Measurements from ENCODE around the gene COX6B1. TPM values are rescaled to one million over a fixed set of nuclear protein-coding genes. Genes with fewer than 3 reads are reported as not detected.

COX6B1 gene
- total RNA-seq, 1 experiment from 2014 or later: 496 TPM

- Histone ChIP-seq H3K9me2 (ENCODE audit: insufficient read depth) (no peaks in the 10 kb centered on the region), H3K27me3 (ENCODE audit: insufficient read depth, low read length) (no peaks in the 10 kb centered on the region), H3K4me1 (ENCODE audit: control insufficient read depth in 1 of 2, insufficient read depth in 2 of 2, low read length in 2 of 2) (peaks cover 7 to 9% of the 10 kb centered on the region in 2 experiments; a peak in 3 of 4 replicates), H3K36me3 (ENCODE audit: control insufficient read depth in 1 of 2, insufficient read depth in 2 of 2, low read length in 2 of 2) (peaks cover 18 to 21% of the 10 kb centered on the region in 2 experiments; a peak in 3 of 4 replicates), H3K4me2 (ENCODE audit: low read length) (peak overlapping the region; percentile 98), H3K27ac (ENCODE audit: low read depth, low read length) (peak overlapping the region; percentile 73), H3K79me2 (ENCODE audit: insufficient read depth, low read length) (peaks cover 14% of the 10 kb centered on the region), H4K20me1 (ENCODE audit: insufficient read depth) (no peaks in the 10 kb centered on the region), H3K9ac (ENCODE audit: low read length) (peak overlapping the region; percentile 92), H3K4me3 (replicated peaks in 1 of 2; ENCODE audit: low read depth in 1 of 2, low read length in 2 of 2) (peak overlapping the region; percentile 89 to 97), H3K9me3 (ENCODE audit: control insufficient read depth in 1 of 2, insufficient read depth in 1 of 2, low read depth in 1 of 2, low read length in 2 of 2) (no peaks in the 10 kb centered on the region), H2AFZ (ENCODE audit: low read depth, low read length, poor library complexity, severe bottlenecking) (no peak overlapping the region)
- BruUV-seq (replicated peaks): TSS peak; percentile 99
- no peak for TF ChIP-seq CBX3 (IDR thresholded peaks at IDR 0.05; ENCODE audit: low read depth)
- no peak for TF ChIP-seq SIN3A (IDR thresholded peaks at IDR 0.05; ENCODE audit: low read depth)
- TF ChIP-seq SRF (IDR thresholded peaks at IDR 0.05; ENCODE audit: low read depth): no peak
- no peak for TF ChIP-seq POLR2A (IDR thresholded peaks at IDR 0.05; ENCODE audit: borderline replicate concordance, extremely low read depth, insufficient read depth, insufficient read length)
- no peak for TF ChIP-seq CTCF (IDR thresholded peaks at IDR 0.05 in 2 of 3, conservative IDR thresholded peaks at IDR 0.05 in 1 of 3; ENCODE audit: borderline replicate concordance in 1 of 3, insufficient read depth in 1 of 3, low read depth in 2 of 3, low read length in 2 of 3)
- no peak for TF ChIP-seq YY1 (IDR thresholded peaks at IDR 0.05; ENCODE audit: extremely low read depth, insufficient replicate concordance, low read depth, low read length)
- TF ChIP-seq ZFX (IDR thresholded peaks at IDR 0.05): no peak
- TF ChIP-seq CEBPB (IDR thresholded peaks at IDR 0.05; ENCODE audit: low read depth): no peak
- no peak for TF ChIP-seq EGR1 (IDR thresholded peaks at IDR 0.05; ENCODE audit: low read depth)
- no peak for TF ChIP-seq ATF3 (IDR thresholded peaks at IDR 0.05)
- no peak for TF ChIP-seq REST (IDR thresholded peaks at IDR 0.05; ENCODE audit: low read depth)
- TF ChIP-seq EZH2 (IDR thresholded peaks at IDR 0.05): no peak
- TF ChIP-seq SP1 (IDR thresholded peaks at IDR 0.05; ENCODE audit: low read depth): no peak
- no peak for TF ChIP-seq EZH2phosphoT487 (IDR thresholded peaks at IDR 0.05; ENCODE audit: borderline replicate concordance)
- no peak for TF ChIP-seq ZBTB33 (IDR thresholded peaks at IDR 0.05; ENCODE audit: extremely low read depth, insufficient replicate concordance, low read length)
- TF ChIP-seq MAX (IDR thresholded peaks at IDR 0.05): no peak
- no peak for TF ChIP-seq ELF1 (IDR thresholded peaks at IDR 0.05; ENCODE audit: borderline replicate concordance, low read depth)
- intact Hi-C loops (cut with micrococcal nuclease): no loop called here
- DNase-seq (ENCODE audit: low read depth, low spot score) (no peak), ATAC-seq (no peak)
- ChIA-PET CTCF (no interaction called here), RAD21 (ENCODE audit: low non-redundant PET in 1 of 2, low total read pairs in 2 of 2, uncharacterized antibody in 2 of 2, unreplicated experiment in 2 of 2) (no interaction called here), POLR2A (no interaction called here)
These were observed 19.9 kb upstream of the COX6B1 start for GRCh38 chr19:35628264-35628564.

All from HCT116 (cell line).